Uterus (tissue), 2 donors: ENCODE measurements around the gene MED10.
"Not testable (repeated sequence)": the region's sequence is repeated elsewhere in the genome, so short reads cannot be mapped to it uniquely, and the experiment has no call there.

ENCODE experiments used
- POLR2A ChIP-seq, 2 donors: fragments of 450-650 bp; IDR thresholded peaks; one replicate each; pipeline ENCODE4 v1.6.1; 2016; ENCODE audit warnings: antibody characterized with exemption in 2 of 2, mild to moderate bottlenecking in 1 of 2, moderate library complexity in 1 of 2
- TF ChIP-seq, protein P1 (sequence below), 4 experiments: fragments of 200-600 bp in 2 of 4; fragments of 450-650 bp in 2 of 4; sonication (generic) in 2 of 4; IDR thresholded peaks; one replicate each; pipeline ENCODE4 v1.5.1; 2016 to 2019; ENCODE audit warnings: antibody characterized with exemption in 4 of 4, mild to moderate bottlenecking in 2 of 4, moderate library complexity in 1 of 4

DNA sequence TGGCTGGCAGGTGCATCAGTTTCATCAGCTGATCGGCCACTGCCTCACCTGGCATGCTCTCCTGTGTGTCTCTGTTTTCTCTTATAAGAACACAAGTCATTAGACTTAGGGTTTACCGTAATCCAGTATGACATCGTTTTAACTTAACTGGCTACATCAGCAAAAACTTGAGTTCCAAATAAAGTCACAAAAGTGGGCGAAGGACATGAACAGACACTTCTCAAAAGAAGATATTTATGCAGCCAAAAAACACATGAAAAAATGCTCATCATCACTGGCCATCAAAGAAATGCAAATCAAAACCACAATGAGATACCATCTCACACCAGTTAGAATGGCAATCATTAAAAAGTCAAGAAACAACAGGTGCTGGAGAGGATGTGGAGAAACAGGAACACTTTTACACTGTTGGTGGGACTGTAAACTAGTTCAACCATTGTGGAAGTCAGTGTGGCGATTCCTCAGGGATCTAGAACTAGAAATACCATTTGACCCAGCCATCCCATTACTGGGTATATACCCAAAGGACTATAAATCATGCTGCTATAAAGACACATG lies 14.8 kb downstream of the MED10 start:
- TF ChIP-seq, protein P1, sequence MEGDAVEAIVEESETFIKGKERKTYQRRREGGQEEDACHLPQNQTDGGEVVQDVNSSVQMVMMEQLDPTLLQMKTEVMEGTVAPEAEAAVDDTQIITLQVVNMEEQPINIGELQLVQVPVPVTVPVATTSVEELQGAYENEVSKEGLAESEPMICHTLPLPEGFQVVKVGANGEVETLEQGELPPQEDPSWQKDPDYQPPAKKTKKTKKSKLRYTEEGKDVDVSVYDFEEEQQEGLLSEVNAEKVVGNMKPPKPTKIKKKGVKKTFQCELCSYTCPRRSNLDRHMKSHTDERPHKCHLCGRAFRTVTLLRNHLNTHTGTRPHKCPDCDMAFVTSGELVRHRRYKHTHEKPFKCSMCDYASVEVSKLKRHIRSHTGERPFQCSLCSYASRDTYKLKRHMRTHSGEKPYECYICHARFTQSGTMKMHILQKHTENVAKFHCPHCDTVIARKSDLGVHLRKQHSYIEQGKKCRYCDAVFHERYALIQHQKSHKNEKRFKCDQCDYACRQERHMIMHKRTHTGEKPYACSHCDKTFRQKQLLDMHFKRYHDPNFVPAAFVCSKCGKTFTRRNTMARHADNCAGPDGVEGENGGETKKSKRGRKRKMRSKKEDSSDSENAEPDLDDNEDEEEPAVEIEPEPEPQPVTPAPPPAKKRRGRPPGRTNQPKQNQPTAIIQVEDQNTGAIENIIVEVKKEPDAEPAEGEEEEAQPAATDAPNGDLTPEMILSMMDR (IDR thresholded peaks at IDR 0.05): not testable (repeated sequence)
- not testable (repeated sequence) for TF ChIP-seq POLR2A (IDR thresholded peaks at IDR 0.05)
